CD4-positive, alpha-beta T cell treated with Interleukin-15 for 4 hours (primary cell): ENCODE measurements around the gene TMEM250.

Experiments
- DNase-seq: peaks from one replicate; pipeline ENCODE4 v3.0.0-alpha.2; 2020; ENCODE audit warnings: low spot score

Gene TMEM250

DNA sequence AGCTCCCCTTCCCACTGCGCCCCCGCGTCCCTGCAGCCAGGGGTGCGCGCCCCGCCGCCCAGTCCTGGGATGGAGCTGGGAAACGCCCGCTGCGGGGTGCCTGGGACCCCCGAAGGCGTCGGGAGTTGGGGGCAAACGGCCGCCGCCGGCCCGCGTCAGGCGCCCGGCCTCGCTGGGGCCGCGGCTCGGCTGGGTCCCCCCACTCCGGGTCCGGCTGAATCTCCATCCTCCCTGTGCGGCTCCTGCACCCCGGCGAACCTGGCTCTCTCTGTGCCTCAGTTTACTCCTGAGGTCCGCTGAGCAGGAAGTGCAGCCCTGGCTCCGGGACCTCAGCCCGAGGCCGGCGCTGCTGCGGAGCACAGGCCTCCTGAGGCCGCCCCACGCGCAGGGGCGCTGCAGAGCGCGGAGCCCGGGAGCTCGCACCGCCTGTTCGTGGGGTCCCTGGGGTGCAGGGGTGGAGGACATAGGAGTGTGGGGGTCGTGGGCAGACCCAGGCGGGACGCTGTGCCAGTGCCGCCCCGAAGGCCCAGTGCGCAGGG is 13.9 kb upstream of the TMEM250 start:
- no peak for DNase-seq

GRCh38 chr9:136131629-136132511 is 13.2 kb upstream of the TMEM250 start:
- no peak for DNase-seq

- DNase-seq: no peak
These were observed 10.5 kb upstream of the TMEM250 start for GRCh38 chr9:136129176-136129575.

GRCh38 chr9:136128436-136128835 is 9.8 kb upstream of the TMEM250 start:
- no peak for DNase-seq

- no peak for DNase-seq
These were observed 8.6 kb upstream of the TMEM250 start for GRCh38 chr9:136127313-136127712.

DNA sequence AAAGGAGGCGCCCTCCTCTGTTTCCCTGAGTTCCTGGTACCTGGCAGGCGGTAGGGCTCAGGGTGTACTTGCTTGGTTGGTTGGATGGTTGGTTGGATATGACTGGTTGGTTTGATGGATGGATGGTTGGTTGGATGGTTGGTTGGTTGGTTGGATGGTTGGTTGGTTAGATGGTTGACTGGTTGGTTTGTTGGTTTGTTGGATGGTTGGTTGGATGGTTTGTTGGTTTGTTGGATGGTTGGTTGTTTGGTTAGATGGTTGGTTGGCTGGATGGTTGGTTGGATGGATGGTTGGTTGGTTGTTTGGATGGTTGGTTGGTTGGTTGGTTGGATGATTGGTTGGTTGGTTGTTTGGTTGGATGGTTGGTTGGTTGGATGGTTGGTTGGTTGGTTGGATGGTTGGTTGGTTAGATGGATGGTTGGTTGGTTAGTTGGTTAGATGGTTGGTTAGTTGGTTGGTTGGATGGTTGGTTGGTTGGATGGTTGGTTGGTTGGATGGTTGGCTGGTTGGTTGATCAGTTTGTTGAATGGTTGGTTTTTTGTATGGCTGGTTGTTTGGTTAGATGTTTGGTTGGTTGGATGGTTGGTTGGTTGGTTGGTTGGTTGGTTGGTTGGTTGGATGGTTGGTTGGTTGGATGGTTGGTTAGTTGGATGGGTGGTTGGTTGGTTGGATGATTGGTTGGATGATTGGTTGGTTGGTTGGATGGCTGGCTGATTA is 6.5 kb upstream of the TMEM250 start:
- DNase-seq: no peak

DNA sequence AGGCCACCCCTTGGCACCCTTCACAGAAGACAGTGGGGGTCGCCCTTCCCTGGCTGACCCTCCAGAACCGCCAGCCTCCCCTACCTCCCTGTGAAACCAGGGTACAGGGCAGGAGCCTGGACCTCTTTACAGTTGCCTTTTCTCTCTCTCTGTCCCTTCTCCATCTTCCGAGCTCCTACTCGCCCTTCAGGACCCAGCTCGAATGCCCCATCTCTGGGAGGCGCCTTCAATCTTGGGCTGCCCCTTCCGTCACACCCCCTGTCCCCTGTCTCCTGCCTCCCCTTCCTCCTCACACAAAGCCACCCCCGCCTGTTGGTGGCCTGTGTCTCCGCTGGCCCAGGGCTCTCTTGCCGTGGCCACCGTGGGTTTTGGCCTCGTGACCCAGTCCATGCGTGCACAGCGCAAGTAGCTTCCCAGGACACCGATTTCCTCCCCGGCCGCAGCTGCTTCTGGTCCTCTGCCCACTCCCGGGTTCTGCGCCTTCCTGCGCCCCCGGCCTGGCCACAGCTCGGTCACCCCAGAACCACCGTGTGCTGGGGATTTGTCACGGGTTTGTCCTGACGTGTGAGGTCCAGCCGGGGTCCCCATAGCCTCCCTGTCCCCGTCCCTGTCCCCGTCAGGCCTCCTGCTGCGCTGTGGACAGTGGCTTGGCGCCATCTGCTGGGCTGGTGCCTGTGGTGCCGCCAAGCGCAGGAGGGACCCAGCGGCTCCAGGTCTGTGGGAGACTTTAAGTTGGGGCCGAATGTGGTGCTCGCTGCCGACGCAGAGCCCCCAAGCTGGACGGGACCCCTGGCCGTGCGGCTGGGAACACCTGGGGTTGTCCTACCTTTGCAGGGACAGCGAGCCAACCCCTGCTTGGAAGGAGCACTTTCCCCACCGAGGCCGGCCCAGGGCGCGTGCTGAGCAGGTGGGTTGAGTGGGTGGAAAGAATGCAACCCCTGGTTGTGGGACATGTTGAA is 4.0 kb upstream of the TMEM250 start:
- DNase-seq: peak; percentile 76

GRCh38 chr9:136121801-136122200 is 3.1 kb upstream of the TMEM250 start:
- no peak for DNase-seq

GRCh38 chr9:136120438-136120844 is 1.8 kb upstream of the TMEM250 start:
- no peak for DNase-seq

GRCh38 chr9:136119883-136120393 is 1.3 kb upstream of the TMEM250 start:
- DNase-seq: no peak

DNA sequence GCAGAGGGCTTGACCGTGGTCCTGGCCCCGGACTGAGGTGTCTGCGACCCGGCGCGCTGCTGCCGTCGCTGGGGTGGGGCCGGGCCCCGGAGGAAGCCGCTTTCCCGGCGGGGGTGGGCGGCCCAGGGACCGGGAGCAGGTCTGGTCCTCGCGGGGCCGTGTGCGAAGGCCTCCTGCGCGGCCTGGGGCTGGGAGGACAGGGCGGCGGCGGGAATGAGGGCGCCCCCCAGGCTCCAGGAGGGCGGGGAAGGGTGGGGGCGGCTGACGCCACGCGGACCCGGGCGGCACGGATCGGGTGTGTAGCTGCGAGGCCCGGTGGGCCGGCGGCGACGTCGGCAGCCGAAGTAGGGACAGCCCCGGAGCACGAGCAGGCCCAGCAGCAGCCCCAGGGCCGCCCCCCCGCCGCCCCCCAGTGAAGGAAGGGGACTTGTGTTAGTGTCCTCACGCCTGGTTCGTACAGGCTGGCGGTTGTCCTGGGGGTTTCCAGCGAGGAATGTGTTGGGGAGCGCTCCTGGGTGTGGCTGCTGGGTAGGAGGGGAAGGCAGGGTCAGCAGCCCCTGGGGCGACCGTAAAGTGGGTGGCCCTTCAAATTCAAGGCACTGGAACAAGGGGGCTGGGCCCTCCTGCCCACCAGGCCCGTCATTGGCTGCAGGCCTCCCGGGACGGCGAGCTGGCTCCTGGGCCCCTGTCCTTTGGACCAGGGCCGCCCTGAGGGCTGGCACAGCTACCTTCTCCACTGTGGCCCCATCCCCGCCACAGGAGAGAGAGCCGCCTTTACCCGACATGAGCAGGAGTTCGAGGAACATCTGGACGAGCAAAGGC is 597 bp upstream of the TMEM250 start:
- no peak for DNase-seq

- no peak for DNase-seq
These were observed 757 bp downstream of the TMEM250 start for GRCh38 chr9:136117916-136118319.

- no peak for DNase-seq
These were observed 1.3 kb downstream of the TMEM250 start for GRCh38 chr9:136117291-136117915.

DNA sequence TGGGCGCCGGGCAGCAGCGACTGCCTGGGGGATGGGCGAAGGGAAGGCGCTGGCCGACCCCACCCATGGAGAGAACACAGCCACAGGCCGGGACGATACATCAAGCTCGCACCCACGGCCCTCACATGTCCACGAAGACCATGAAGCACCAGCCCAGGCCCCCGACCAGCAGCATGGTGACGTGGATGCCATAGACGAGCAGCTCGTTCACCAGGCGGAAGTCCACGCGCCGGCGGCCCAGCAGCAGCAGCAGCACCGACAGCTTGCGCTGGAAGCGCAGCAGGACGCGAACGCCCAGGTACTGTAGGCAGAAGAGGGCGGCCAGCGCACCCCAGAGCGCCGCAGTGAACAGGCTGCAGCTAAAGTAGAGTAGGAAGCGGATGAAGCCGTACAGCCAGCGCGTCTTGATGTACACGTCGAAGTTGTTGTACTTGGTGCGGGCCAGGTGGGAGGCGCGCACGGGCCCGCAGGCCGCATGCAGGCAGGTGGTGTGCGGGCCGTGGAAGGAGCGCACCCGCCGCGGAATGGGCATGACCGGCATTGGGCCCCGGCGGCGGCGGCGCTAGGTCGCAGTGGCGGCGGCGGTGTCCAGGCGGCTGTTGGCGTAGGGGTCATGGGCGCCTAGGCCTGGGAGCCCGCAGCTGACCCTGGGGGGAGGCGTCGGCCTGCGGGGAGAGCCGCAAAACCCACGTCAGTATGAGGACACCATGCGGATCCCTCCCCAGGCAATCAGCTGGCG is 2.1 kb downstream of the TMEM250 start:
- DNase-seq: no peak

GRCh38 chr9:136115641-136116359 is 2.9 kb downstream of the TMEM250 start:
- no peak for DNase-seq

DNA sequence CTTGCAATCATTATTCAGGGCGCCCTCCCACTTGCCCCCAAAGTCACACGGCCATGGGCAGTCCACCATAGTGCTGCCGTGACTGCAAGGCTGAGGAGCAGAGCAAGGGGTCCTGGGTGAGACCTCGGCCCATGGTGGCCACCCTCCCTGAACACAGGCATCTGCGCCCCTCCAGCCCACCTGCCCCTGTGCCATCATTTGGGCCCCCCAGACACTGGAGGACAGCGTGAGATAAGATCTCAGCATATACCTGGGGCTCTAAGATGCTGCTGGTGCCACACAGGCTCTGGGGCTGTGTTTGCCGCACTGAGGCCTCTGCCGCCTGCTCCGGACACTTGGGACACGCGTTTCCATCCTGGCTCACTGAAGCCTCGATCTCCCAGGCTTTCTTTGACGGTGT is 3.5 kb downstream of the TMEM250 start:
- no peak for DNase-seq

DNA sequence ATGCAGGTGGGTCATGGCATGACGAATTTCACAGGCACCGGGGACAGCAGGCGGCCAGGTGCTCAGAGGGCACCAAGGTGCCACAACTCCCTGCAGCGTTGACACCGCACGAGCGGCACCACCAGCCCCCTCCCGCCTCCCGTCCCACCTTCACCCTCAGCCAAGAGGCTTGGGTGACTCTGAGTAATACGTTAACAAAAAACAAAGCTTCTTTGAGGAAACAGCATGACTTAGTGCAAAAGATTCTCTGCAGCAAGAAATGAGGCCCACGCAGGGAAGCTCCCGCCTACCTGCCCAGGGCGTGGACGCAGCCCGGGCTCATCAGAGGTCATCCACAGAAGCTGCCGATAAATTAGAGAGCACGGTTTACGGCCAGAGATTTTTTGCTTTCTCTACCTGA is 4.1 kb downstream of the TMEM250 start:
- DNase-seq: no peak

GRCh38 chr9:136112541-136112940 is 6.1 kb downstream of the TMEM250 start:
- no peak for DNase-seq

DNA sequence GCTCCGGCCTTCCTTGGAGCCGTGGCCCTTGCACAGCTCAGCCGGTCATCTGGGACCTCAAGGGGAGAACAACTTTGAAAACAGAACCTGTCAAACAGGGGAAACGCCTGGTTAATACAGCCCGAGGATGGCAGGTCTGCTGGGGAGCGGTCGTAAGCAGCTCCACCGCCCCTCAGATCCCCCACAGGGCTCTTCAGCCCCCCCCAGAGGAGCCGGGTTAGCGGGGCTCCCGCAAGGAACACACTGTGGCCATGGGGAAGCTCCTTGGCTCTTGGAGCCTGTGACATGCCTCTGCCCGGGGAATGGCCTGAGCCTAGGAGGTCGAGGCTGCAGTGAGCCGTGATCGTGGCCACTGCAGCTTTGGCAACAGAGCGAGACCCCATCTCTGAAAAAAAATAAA is 6.8 kb downstream of the TMEM250 start:
- DNase-seq: no peak
